HG02943 (cell line): Measurements from ENCODE around the gene PRDM16.

Experiments used
- ATAC-seq: cut with Tn5 transposase; IDR thresholded peaks from one replicate; pipeline ENCODE4 v1.9.1; 2021; ENCODE audit warnings: mild to moderate bottlenecking, low read depth, moderate library complexity; ENCODE audit not compliant: unreplicated experiment

PRDM16 gene

DNA sequence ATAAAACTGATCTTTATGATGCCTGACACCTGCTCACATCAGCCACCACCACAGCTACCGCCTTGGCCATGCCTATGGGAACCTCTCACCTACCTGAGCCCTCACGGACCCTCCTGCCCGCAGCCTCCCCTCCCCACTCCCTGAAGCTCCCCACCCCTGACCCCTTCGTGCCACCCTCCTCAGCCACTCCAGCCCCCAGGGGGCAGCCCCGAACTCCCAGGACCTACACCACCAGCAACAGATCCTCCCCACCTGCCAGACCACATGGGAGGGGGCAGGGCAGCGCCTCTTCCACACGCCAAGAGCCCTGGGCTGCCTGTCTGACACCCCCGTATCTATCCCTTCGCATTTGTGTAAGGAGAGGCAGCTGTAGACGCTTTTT, 371.3 kb downstream of the PRDM16 start:
- no peak for ATAC-seq

DNA sequence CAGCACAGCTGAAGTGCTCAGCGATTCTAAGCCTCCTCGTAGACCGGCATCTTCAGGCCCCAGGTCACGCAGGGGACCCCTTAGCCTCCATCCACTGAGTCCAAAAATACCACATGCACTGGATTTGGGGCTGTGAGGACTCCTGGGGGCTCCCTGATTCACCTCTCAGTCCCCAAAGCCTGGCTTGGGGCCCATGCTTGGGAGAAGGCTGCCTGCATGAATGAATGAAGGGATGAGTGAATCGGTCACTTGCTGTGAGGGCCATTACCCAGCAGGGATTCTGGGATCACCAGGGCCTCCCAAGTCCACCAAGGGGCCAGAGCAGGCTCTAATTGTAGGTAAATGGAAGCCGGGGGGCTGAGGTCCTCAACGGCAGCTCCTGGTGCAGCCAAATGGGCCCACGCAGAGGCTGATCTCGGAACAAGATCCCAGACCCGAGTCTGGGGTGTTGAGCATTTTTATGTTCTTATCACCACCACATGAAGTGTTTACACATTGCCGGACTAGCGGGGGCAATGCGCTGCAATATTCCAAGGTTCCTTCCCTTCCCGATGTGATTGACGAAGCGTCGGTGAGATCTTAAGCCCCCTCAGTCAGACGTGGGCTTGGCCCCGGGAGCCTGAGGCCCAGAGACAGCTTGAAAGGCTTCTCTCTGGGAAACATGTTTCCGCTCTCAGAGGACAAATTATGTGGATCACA, 371.9 kb downstream of the PRDM16 start:
- no peak for ATAC-seq

GRCh38 chr1:3441410-3441847, 372.4 kb downstream of the PRDM16 start:
- no peak for ATAC-seq

GRCh38 chr1:3441880-3442279, 372.9 kb downstream of the PRDM16 start:
- no peak for ATAC-seq

DNA sequence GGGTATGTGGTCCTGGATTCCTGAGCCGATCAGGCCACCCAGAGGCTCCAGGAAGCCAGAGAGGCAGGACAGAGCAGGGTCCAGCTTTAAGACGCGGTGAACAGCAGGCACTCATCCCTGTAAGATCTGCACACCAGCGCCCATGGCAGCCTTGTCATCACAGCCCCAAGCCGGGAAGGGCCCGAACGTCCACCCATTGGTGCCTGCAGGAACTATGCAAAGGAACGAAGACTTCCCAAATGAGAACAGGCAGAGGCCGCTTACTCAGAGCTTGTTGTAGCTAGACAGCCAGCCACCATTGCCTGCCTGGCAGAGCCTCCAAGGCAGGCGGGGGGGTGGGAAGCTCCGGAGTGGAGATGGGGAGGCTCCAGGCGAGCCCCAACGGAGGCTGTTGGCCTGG, 373.3 kb downstream of the PRDM16 start:
- no peak for ATAC-seq

DNA sequence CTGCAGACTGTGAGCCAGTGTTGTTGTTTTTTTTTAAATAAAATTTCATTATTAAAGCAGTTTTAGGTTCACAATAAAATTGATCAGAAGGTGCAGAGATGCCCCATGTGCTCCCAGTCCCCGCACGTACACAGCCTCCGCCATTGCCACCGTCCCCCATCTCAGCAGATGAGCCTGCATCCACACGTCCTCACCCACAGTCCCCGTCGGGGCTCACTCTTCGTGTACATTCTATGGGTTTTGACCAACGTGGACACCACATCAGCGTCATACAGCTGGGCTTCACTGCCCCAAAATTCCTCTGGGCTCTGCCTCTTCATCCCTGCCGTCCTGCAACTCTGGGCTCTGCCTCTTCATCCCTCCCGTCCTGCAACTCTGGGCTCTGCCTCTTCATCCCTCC, 373.9 kb downstream of the PRDM16 start:
- no peak for ATAC-seq

DNA sequence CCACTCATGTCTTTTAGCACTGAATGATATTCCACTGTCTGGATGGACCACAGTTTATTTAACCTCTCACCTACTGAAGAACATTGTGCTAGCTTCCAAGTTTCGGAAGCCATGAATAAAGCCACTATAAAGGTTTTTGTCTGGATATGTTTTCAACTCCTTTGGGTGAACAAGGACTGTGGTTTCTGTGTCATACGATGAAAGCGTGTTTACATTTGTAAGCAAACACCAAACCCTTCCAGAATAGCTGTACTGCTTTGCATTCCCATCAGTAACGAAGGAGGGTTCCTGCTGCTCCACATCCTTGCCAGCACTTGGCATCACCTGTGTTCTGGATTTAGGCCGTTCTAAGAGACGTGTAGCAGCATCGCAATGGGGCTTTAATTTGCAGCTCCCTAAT, 374.8 kb downstream of the PRDM16 start:
- ATAC-seq = no peak

DNA sequence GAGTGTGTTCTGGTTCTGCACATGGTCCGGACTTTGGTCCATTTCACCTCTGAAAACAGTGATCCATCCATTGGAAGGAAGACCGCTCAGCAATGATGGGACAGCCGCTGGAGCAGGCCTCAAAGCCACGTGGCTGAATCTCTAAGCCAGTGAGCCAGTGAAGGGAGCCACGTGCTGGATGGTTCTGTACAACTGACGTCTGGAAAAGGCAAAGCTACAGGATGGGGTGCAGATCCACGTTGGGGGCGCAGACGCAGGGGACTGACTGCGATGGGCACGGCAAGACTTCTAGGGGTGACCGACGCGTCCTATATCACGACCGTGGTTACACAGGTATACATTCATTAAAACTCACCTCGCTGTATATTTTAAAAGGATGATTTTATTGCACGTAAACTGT, 375.3 kb downstream of the PRDM16 start:
- no peak for ATAC-seq

DNA sequence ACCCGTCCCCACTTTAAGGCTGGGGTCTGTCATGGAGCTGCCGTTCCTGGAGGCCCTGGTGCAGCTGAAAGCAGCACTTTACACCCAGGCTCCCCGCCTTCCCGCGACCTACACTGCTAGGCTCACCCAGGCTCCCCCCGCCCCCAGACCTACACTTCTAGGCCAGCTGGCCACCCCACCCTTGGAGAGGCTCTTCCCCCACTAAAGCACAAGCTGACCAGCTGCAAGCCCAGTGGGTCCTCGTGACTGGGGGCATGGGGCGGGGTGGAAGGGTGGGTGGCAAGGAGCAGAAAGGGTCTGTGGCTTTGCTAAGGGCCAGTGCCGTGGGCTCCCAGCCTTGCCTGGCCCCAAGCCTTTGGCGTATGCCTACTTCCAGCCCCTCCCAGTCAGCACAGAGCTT, 375.7 kb downstream of the PRDM16 start:
- no peak for ATAC-seq

DNA sequence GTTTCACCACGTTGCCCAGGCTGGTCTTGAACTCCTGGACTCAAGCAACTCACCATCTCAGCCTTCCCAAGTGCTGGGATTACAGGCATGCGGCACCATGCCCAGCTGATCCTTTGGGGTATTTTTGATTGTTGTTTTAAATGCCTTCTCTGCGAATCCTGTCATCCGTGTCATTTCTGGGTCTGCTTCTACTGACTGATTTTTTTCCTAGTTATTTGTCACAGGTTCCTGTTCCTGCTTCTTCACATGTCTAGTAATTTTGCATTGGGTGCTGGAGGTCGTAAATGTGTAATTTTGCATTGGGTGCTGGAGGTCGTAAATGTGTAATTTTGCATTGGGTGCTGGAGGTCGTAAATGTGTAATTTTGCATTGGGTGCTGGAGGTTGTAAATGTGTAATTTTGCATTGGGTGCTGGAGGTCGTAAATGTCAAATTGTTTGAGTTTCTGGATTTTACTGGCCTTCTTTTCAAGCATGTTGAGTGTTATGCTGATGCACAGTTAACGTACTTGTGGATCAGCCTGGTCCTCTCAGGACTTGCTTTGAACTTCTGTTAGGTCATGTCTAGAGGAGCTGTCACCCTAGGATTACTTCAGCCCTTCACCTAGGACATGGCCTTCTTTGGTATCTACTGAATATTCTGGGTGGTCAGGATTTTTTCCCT, 381.3 kb downstream of the PRDM16 start:
- ATAC-seq = no peak

- ATAC-seq = no peak
Observed at GRCh38 chr1:3450983-3451382, 382.0 kb downstream of the PRDM16 start.

DNA sequence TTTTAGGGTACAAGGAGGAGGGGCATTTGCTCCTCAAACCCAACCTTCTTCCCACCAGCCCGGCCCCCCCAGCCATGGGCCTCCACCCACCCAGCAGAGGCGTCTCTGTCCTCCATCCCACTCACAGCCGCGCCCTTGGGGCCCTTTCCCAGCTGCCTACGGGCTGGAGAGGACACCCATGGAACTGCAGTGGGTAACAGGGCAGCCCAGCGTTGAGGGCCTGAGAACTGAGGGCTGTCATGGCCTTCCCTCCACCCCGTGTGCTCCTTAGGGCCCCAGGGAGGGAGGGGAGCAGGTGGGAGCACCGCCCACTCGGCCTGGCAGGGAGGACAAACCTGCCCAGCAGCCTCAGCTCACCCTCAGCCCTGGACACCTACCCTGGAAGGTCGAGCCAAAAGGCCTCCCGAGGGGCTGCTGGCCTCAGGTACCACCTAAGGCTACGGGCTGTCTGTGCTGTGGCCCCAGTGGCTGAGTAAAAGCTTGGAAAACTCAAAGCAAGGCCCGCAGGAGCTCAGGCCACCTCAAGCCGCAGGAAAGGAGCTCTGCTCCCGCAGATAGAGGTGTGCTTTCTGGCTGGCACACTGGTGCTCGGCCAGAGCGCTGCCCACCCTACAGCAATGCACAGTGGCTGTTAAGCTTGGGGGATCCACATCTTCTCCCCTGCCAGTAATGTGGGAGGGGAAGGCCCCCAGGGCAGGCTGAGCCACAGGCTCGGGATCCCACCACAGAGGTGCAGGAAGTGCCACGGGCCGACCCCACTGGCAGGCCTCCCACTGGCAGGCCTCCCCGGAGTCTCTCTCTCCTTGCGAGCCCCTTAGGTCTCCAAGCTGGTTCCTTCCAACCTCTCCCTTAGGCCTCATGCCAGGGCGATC, 383.2 kb downstream of the PRDM16 start:
- ATAC-seq = no peak

GRCh38 chr1:3452866-3453175, 383.8 kb downstream of the PRDM16 start:
- ATAC-seq = no peak

- no peak for ATAC-seq
Observed at GRCh38 chr1:3453203-3453761, 384.3 kb downstream of the PRDM16 start.

- no peak for ATAC-seq
Observed at GRCh38 chr1:3453891-3454810, 385.1 kb downstream of the PRDM16 start, which contains the start of gene ARHGEF16. TSS of gene ARHGEF16 (plus strand) at chr1:3454665. CDS start at chr1:3463085, 8,420 bp downstream.

- ATAC-seq = no peak
Observed at GRCh38 chr1:3454811-3455618, 386.0 kb downstream of the PRDM16 start.

DNA sequence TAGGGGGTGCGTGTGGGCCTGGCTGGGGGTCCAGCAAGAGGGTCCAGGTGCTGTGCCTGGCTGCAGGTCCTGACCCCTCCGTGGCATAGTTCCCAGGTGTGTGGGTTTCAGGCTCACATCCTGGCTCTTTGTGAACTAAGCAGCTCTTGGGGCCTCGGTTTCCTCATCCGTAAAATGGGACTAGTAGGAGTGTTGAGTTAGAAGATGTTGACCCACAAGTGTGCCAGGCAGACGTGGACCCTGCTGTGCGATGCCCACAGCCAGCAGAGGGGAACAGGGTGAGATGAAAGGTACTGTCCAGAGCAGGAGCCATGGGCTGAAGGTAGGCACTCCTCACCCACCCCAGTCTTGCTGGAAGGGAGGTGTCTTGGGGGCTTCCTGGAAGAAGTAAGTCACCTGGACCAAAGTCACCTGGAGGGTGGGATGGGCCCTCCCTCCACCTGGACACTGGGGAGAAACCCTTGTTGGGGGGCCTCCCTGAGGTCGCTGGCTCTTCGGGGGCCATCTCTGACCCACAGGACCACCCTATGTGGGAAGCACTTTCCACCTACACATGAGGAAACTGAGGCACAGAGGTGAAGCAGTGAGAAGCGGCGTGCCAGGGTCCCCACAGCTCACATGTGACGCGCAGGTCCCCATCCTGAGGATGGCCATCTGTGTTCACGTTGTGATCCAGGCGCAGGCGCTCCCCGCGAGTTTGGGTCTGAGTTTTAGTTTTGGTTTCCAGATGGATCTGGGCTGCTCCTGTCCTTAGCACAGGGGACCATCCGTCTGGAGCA, 386.9 kb downstream of the PRDM16 start:
- ATAC-seq = no peak

GRCh38 chr1:3456449-3456963, 387.5 kb downstream of the PRDM16 start:
- no peak for ATAC-seq
